ENCODE results near the gene FAM124B. TPM values are rescaled to one million over a fixed set of nuclear protein-coding genes. Genes with fewer than 3 reads are reported as not detected.

Gene FAM124B
- total RNA-seq, 1 experiment from 2014 or later, result not detected

GRCh38 chr2:224410946-224411561 lies 9.1 kb upstream of the FAM124B start:
- ATAC-seq (no peak), DNase-seq (peak; percentile 57)
- H4K20me1 ChIP-seq (ENCODE audit: low read length), result no peaks in the 10 kb centered on the region
- H3F3A ChIP-seq (ENCODE audit: low read length, unreplicated experiment), result no peaks in the 10 kb centered on the region
- H3K9me2 ChIP-seq (replicated peaks; ENCODE audit: low read length), result no peaks in the 10 kb centered on the region
- no peak for TF ChIP-seq EZH2 (IDR thresholded peaks at IDR 0.05; ENCODE audit: low read length, unreplicated experiment)
- TF ChIP-seq EZH2phosphoT487 (IDR thresholded peaks at IDR 0.05; ENCODE audit: borderline replicate concordance, low read length), result no peak
- TF ChIP-seq CTCF (conservative IDR thresholded peaks at IDR 0.05; ENCODE audit: low read depth, low read length), result no peak
- no TSS peak for BruUV-seq (replicated peaks)
- no peaks in the 10 kb centered on the region for H3K9me3 ChIP-seq (ENCODE audit: low read length)
- no peaks in the 10 kb centered on the region for H3K36me3 ChIP-seq (ENCODE audit: low read depth, low read length)
- H3K4me1 ChIP-seq (ENCODE audit: insufficient read depth, low read length), result no peaks in the 10 kb centered on the region
- H3K79me2 ChIP-seq (ENCODE audit: low read length), result no peaks in the 10 kb centered on the region
- H2AFZ ChIP-seq (ENCODE audit: low read length), result no peak overlapping the region
- H3K27ac ChIP-seq (ENCODE audit: low read length), result no peak overlapping the region
- no peak overlapping the region for H3K4me3 ChIP-seq (ENCODE audit: low read length)
- intact Hi-C loops (cut with micrococcal nuclease), result no loop called here
- ChIA-PET POLR2A (ENCODE audit: unreplicated experiment) (no interaction called here), CTCF (no interaction called here)
- no peaks in the 10 kb centered on the region for H3K27me3 ChIP-seq (ENCODE audit: low read length)
- H3K9ac ChIP-seq (ENCODE audit: low read length), result no peak overlapping the region
- no peak overlapping the region for H3K4me2 ChIP-seq (ENCODE audit: low read length)

- Histone ChIP-seq H3K9me2 (replicated peaks; ENCODE audit: low read length) (no peaks in the 10 kb centered on the region), H3K9me3 (ENCODE audit: low read length) (no peaks in the 10 kb centered on the region), H3K4me1 (ENCODE audit: insufficient read depth, low read length) (no peaks in the 10 kb centered on the region), H2AFZ (ENCODE audit: low read length) (no peak overlapping the region), H3K4me2 (ENCODE audit: low read length) (no peak overlapping the region), H3K27me3 (ENCODE audit: low read length) (no peaks in the 10 kb centered on the region), H3K4me3 (ENCODE audit: low read length) (no peak overlapping the region), H3K79me2 (ENCODE audit: low read length) (no peaks in the 10 kb centered on the region), H3F3A (ENCODE audit: low read length, unreplicated experiment) (no peaks in the 10 kb centered on the region), H4K20me1 (ENCODE audit: low read length) (no peaks in the 10 kb centered on the region), H3K9ac (ENCODE audit: low read length) (no peak overlapping the region), H3K27ac (ENCODE audit: low read length) (no peak overlapping the region), H3K36me3 (ENCODE audit: low read depth, low read length) (no peaks in the 10 kb centered on the region)
- BruUV-seq (replicated peaks), result no TSS peak
- ChIA-PET POLR2A (ENCODE audit: unreplicated experiment) (no interaction called here), CTCF (no interaction called here)
- ATAC-seq (no peak), DNase-seq (no peak)
- intact Hi-C loops (cut with micrococcal nuclease), result no loop called here
- TF ChIP-seq CTCF (conservative IDR thresholded peaks at IDR 0.05; ENCODE audit: low read depth, low read length), result no peak
- no peak for TF ChIP-seq EZH2 (IDR thresholded peaks at IDR 0.05; ENCODE audit: low read length, unreplicated experiment)
- TF ChIP-seq EZH2phosphoT487 (IDR thresholded peaks at IDR 0.05; ENCODE audit: borderline replicate concordance, low read length), result no peak
Measured at GRCh38 chr2:224408676-224409075, 6.8 kb upstream of the FAM124B start.

GRCh38 chr2:224407241-224407701 lies 5.4 kb upstream of the FAM124B start:
- no peak for ATAC-seq
- Histone ChIP-seq H3K36me3 (ENCODE audit: low read depth, low read length) (no peaks in the 10 kb centered on the region), H3K9ac (ENCODE audit: low read length) (no peak overlapping the region), H3K79me2 (ENCODE audit: low read length) (no peaks in the 10 kb centered on the region), H3K9me2 (replicated peaks; ENCODE audit: low read length) (no peaks in the 10 kb centered on the region), H3K4me2 (ENCODE audit: low read length) (no peak overlapping the region), H3K4me1 (ENCODE audit: insufficient read depth, low read length) (no peaks in the 10 kb centered on the region), H3K27ac (ENCODE audit: low read length) (no peak overlapping the region), H3F3A (ENCODE audit: low read length, unreplicated experiment) (no peaks in the 10 kb centered on the region), H3K27me3 (ENCODE audit: low read length) (no peaks in the 10 kb centered on the region), H3K9me3 (ENCODE audit: low read length) (no peaks in the 10 kb centered on the region), H4K20me1 (ENCODE audit: low read length) (no peaks in the 10 kb centered on the region), H3K4me3 (ENCODE audit: low read length) (no peak overlapping the region), H2AFZ (ENCODE audit: low read length) (no peak overlapping the region)
- POLR2A ChIA-PET (ENCODE audit: unreplicated experiment), result no interaction called here
- no TSS peak for BruUV-seq (replicated peaks)
- intact Hi-C loops (cut with micrococcal nuclease), result no loop called here
- CTCF ChIA-PET, result no interaction called here
- no peak for DNase-seq
- TF ChIP-seq CTCF (conservative IDR thresholded peaks at IDR 0.05; ENCODE audit: low read depth, low read length) (no peak), EZH2phosphoT487 (IDR thresholded peaks at IDR 0.05; ENCODE audit: borderline replicate concordance, low read length) (no peak), EZH2 (IDR thresholded peaks at IDR 0.05; ENCODE audit: low read length, unreplicated experiment) (no peak)

Data from PC-3 (cell line).